ENCODE results near the gene ZNF277. TPM values are rescaled to one million over a fixed set of nuclear protein-coding genes. Genes with fewer than 3 reads are reported as not detected.

Gene ZNF277
- total RNA-seq, 4 donors from 2014 or later = 28.4 to 45.4 (median 36.5) TPM

GRCh38 chr7:112286250-112287086, 80.0 kb downstream of the ZNF277 start:
- no peaks in the 10 kb centered on the region for H3K9me3 ChIP-seq
- no peak for DNase-seq
- WGBS, 2 donors = 59 to 67% methylated on average over 5 of the region's 5 CpGs
- TF ChIP-seq CTCF (IDR thresholded peaks at IDR 0.05) (no peak), POLR2A (IDR thresholded peaks at IDR 0.05) (no peak)
- intact Hi-C loops (cut with DNase I) = no loop called here
- no peaks in the 10 kb centered on the region for H3K36me3 ChIP-seq
- no peak overlapping the region for H3K27ac ChIP-seq
- no peak overlapping the region for H3K4me3 ChIP-seq (replicated peaks in 1 of 3)
- H3K4me1 ChIP-seq = no peaks in the 10 kb centered on the region
- H3K27me3 ChIP-seq = no peaks in the 10 kb centered on the region

- Histone ChIP-seq H3K4me1 (no peaks in the 10 kb centered on the region), H3K9me3 (no peaks in the 10 kb centered on the region), H3K4me3 (replicated peaks in 1 of 3) (no peak overlapping the region), H3K27ac (no peak overlapping the region), H3K36me3 (no peaks in the 10 kb centered on the region), H3K27me3 (no peaks in the 10 kb centered on the region)
- intact Hi-C loops (cut with DNase I) = no loop called here
- DNase-seq = no peak
- TF ChIP-seq CTCF (IDR thresholded peaks at IDR 0.05) (no peak), POLR2A (IDR thresholded peaks at IDR 0.05) (no peak)
- 96 to 100% methylated on average over 3 of the region's 3 CpGs for WGBS, 2 donors
Observed at GRCh38 chr7:112288301-112288700, 81.8 kb downstream of the ZNF277 start.

- intact Hi-C loops (cut with DNase I) = no loop called here
- Histone ChIP-seq H3K4me1 (no peaks in the 10 kb centered on the region), H3K9me3 (no peaks in the 10 kb centered on the region), H3K27ac (no peak overlapping the region), H3K36me3 (no peaks in the 10 kb centered on the region), H3K4me3 (replicated peaks in 1 of 3) (no peak overlapping the region), H3K27me3 (no peaks in the 10 kb centered on the region)
- no peak for DNase-seq
- WGBS, 2 donors = 95 to 99% methylated on average over 5 of the region's 5 CpGs
- TF ChIP-seq POLR2A (IDR thresholded peaks at IDR 0.05) (no peak), CTCF (IDR thresholded peaks at IDR 0.05) (no peak)
Observed at GRCh38 chr7:112290065-112290464, 83.6 kb downstream of the ZNF277 start.

- DNase-seq = no peak
- Histone ChIP-seq H3K4me1 (peaks cover 0 to 6% of the 10 kb centered on the region in 2 donors), H3K27me3 (no peaks in the 10 kb centered on the region), H3K36me3 (no peaks in the 10 kb centered on the region), H3K27ac (no peak overlapping the region), H3K4me3 (replicated peaks in 1 of 3) (no peak overlapping the region), H3K9me3 (no peaks in the 10 kb centered on the region)
- intact Hi-C loops (cut with DNase I) = no loop called here
- 87 to 100% methylated on average over 1 of the region's 1 CpG for WGBS, 2 donors
- TF ChIP-seq CTCF (IDR thresholded peaks at IDR 0.05) = no peak
- TF ChIP-seq POLR2A (IDR thresholded peaks at IDR 0.05) = no peak
Observed at GRCh38 chr7:112292162-112292561, 85.7 kb downstream of the ZNF277 start.

GRCh38 chr7:112293416-112293815, 86.9 kb downstream of the ZNF277 start:
- DNase-seq = peak in 1 of 2 donors; percentile 9
- TF ChIP-seq CTCF (IDR thresholded peaks at IDR 0.05) = no peak
- intact Hi-C loops (cut with DNase I) = no loop called here
- WGBS, 2 donors = 48 to 59% methylated on average over 4 of the region's 4 CpGs
- no peaks in the 10 kb centered on the region for H3K27me3 ChIP-seq
- H3K27ac ChIP-seq = no peak overlapping the region
- H3K9me3 ChIP-seq = no peaks in the 10 kb centered on the region
- H3K4me1 ChIP-seq = peaks cover 0 to 6% of the 10 kb centered on the region in 2 donors
- no peaks in the 10 kb centered on the region for H3K36me3 ChIP-seq
- H3K4me3 ChIP-seq (replicated peaks in 1 of 3) = no peak overlapping the region
